Bronchial epithelial cell (primary cell): ENCODE results near the gene CCDC197. TPM values are rescaled to one million over a fixed set of nuclear protein-coding genes. Genes with fewer than 3 reads are reported as not detected.

Experiments used
- DNase-seq: peaks from one replicate; pipeline ENCODE4 v3.0.0-alpha.2; 2010; ENCODE audit warnings: low read depth
- FAIRE-seq: peaks from 2 replicates; lab custom pipeline; 2011; peaks lifted over from hg19 to GRCh38; lab: Jason Lieb, UNC
- H3K27me3 ChIP-seq: 2 replicates; pipeline ENCODE4 v1.5.1; 2011; ENCODE audit warnings: low read length; ENCODE audit not compliant: control insufficient read depth, insufficient read depth
- H3K36me3 ChIP-seq: 2 replicates; pipeline ENCODE4 v1.5.1; 2011; ENCODE audit warnings: low read length; ENCODE audit not compliant: control insufficient read depth, insufficient read depth
- H3K4me3 ChIP-seq: 2 replicates; pipeline ENCODE4 v1.5.1; 2011; ENCODE audit warnings: mild to moderate bottlenecking, low read depth, low read length, control low read depth
- CTCF ChIP-seq: IDR thresholded peaks from 2 replicates; pipeline ENCODE4 v1.5.1; 2011; ENCODE audit warnings: mild to moderate bottlenecking, moderate library complexity, low read length, control low read depth, inconsistent platforms; ENCODE audit not compliant: insufficient read depth, severe bottlenecking
- total RNA-seq: library from RNA; depleted of rRNA; stranded (reverse); fragments of >200 nt; gene quantifications from 2 replicates; pipeline ENCODE4 v1.2.1, GENCODE V29; 2014

The CCDC197 gene
- total RNA-seq, 1 donor from 2014 or later = not detected

DNA sequence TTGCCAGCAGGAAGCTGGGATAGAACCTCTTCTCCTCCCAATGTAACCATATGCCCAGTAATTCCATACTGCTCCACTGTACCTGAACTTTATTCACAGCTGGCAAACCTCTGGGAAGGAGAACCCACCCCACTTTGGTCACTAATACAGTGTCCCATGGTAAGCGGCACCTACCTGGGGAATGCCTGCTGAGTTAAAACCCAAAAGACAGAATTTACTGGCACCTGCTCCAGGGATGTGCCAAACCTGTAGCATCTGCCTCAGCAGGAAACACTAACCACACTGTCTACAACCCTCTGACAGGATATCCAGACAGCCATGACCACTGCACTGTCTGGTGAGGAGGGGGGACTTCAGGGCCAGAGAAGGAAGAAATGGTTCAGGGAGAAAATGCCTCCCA lies 57.3 kb downstream of the CCDC197 start:
- peaks cover 31% of the 10 kb centered on the region for H3K36me3 ChIP-seq
- no peak for DNase-seq
- no peak for FAIRE-seq
- TF ChIP-seq CTCF = no peak
- no peaks in the 10 kb centered on the region for H3K27me3 ChIP-seq
- no peak overlapping the region for H3K4me3 ChIP-seq

GRCh38 chr14:94054936-94055335 lies 57.8 kb downstream of the CCDC197 start:
- Histone ChIP-seq H3K27me3 (no peaks in the 10 kb centered on the region), H3K36me3 (peaks cover 30% of the 10 kb centered on the region), H3K4me3 (no peak overlapping the region)
- no peak for TF ChIP-seq CTCF
- no peak for DNase-seq
- FAIRE-seq = no peak

- DNase-seq = no peak
- H3K4me3 ChIP-seq = no peak overlapping the region
- H3K27me3 ChIP-seq = no peaks in the 10 kb centered on the region
- TF ChIP-seq CTCF = no peak
- FAIRE-seq = no peak
- peaks cover 27% of the 10 kb centered on the region for H3K36me3 ChIP-seq
These were observed 59.6 kb downstream of the CCDC197 start for GRCh38 chr14:94056579-94057308.

GRCh38 chr14:94058128-94058673 lies 61.1 kb downstream of the CCDC197 start:
- peaks cover 24% of the 10 kb centered on the region for H3K36me3 ChIP-seq
- no peak overlapping the region for H3K4me3 ChIP-seq
- FAIRE-seq = no peak
- DNase-seq = no peak
- TF ChIP-seq CTCF = no peak
- no peaks in the 10 kb centered on the region for H3K27me3 ChIP-seq

Other genes with a start within 250 kb of the CCDC197 start
- not detected in 2 replicates for gene PRIMA1, start 208.8 kb upstream of the CCDC197 start, total RNA-seq
- not detected in 2 replicates for gene FAM181A, start 70.0 kb upstream of the CCDC197 start, total RNA-seq
- gene ASB2, start 20.7 kb upstream of the CCDC197 start, total RNA-seq = 0.13 and 0.26 TPM in 2 replicates
- gene OTUB2, start 29.0 kb downstream of the CCDC197 start, total RNA-seq = 1.3 and 2.6 TPM in 2 replicates
- gene DDX24, start 83.9 kb downstream of the CCDC197 start, total RNA-seq = 62.2 and 65.8 TPM in 2 replicates
- gene IFI27L1, start 84.0 kb downstream of the CCDC197 start, total RNA-seq = 8.7 and 13.1 TPM in 2 replicates
- 15.2 and 20.5 TPM in 2 replicates for gene IFI27, start 113.4 kb downstream of the CCDC197 start, total RNA-seq
- gene IFI27L2, start 132.3 kb downstream of the CCDC197 start, total RNA-seq = 44.5 and 124 TPM in 2 replicates
- 14.0 and 23.8 TPM in 2 replicates for gene PPP4R4, start 177.0 kb downstream of the CCDC197 start, total RNA-seq